MV-4-11 (cell line): ENCODE measurements around the gene ARHGEF6.
"Not testable (repeated sequence)": the region's sequence is repeated elsewhere in the genome, so short reads cannot be mapped to it uniquely, and the experiment has no call there.

Source experiments
- DNase-seq: peaks from one replicate; lab custom pipeline; 2025; lab: John Stamatoyannopoulos, UW

ARHGEF6 gene

GRCh38 chrX:136781180-136781797 lies 557 bp upstream of the ARHGEF6 start:
- peak; percentile 39 for DNase-seq

GRCh38 chrX:136780241-136780640 lies 491 bp downstream of the ARHGEF6 start:
- no peak for DNase-seq

- peak; percentile 84 for DNase-seq
Measured at GRCh38 chrX:136779346-136779781, 1.4 kb downstream of the ARHGEF6 start.

- DNase-seq: peak; percentile 59
Measured at GRCh38 chrX:136778916-136779315, 1.8 kb downstream of the ARHGEF6 start.

- DNase-seq: no peak
Measured at GRCh38 chrX:136778020-136778419, 2.7 kb downstream of the ARHGEF6 start.

- no peak for DNase-seq
Measured at GRCh38 chrX:136773648-136774047, 7.1 kb downstream of the ARHGEF6 start.

GRCh38 chrX:136771869-136772268 lies 8.9 kb downstream of the ARHGEF6 start:
- DNase-seq: not testable (repeated sequence)

GRCh38 chrX:136768469-136769084 lies 12.2 kb downstream of the ARHGEF6 start:
- DNase-seq: peak; percentile 89

- peak; percentile 68 for DNase-seq
Measured at GRCh38 chrX:136767104-136767941, 13.4 kb downstream of the ARHGEF6 start.

- no peak for DNase-seq
Measured at GRCh38 chrX:136766785-136767103, 14.0 kb downstream of the ARHGEF6 start.

GRCh38 chrX:136765821-136766356 lies 14.8 kb downstream of the ARHGEF6 start:
- DNase-seq: no peak

- no peak for DNase-seq
Measured at GRCh38 chrX:136764206-136764605, 16.5 kb downstream of the ARHGEF6 start.

- DNase-seq: no peak
Measured at GRCh38 chrX:136762820-136763452, 17.8 kb downstream of the ARHGEF6 start.

GRCh38 chrX:136761421-136761820 lies 19.3 kb downstream of the ARHGEF6 start:
- DNase-seq: no peak

GRCh38 chrX:136759968-136760367 lies 20.8 kb downstream of the ARHGEF6 start:
- peak; percentile 79 for DNase-seq

GRCh38 chrX:136755411-136755810 lies 25.3 kb downstream of the ARHGEF6 start:
- DNase-seq: no peak

- DNase-seq: peak; percentile 55
Measured at GRCh38 chrX:136754651-136755050, 26.1 kb downstream of the ARHGEF6 start.

- DNase-seq: no peak
Measured at GRCh38 chrX:136752796-136753195, 27.9 kb downstream of the ARHGEF6 start.

GRCh38 chrX:136752346-136752745 lies 28.4 kb downstream of the ARHGEF6 start:
- DNase-seq: no peak

- no peak for DNase-seq
Measured at GRCh38 chrX:136750364-136750763, 30.4 kb downstream of the ARHGEF6 start.

GRCh38 chrX:136747003-136747986 lies 33.4 kb downstream of the ARHGEF6 start:
- DNase-seq: peak; percentile 73
